Measurements from ENCODE around the gene IL31RA.

The IL31RA gene

DNA sequence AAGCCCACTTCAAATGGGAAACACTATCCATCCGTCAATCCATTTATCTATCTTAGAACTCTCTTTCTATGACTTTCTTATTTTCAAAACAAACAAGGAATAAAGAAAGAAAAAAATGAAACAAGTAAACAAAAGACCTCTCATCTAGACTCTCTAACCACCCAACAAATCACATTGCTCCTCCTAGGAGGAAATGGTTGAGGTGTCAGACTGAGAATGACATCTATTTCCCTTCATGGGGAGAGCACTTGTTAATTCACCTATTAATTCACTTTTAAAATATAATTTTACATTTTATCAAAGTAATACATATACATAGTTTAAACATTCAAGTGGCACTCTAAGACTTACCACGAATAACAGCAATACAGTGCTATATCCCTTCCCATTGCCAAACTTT, 2.4 kb upstream of the IL31RA start:
- H2AFZ ChIP-seq (ENCODE audit: low read depth, low read length), result no peak overlapping the region

DNA sequence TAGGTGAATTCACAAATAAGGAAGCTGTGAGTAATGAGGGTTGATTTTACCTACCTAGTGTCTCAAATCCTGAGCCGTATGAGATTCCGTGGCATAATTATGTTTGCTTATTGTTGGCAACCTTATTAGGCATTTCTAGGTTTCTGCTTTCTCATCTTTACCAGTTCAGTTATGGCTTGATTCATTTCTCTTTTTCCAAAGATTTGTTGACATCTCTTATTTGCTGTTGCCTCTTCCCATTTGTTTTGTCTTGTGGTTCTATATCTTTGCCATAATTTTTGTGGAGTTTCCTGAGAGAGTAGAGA, 470 bp downstream of the IL31RA start:
- no peaks in the 10 kb centered on the region for H3K36me3 ChIP-seq (replicated peaks; ENCODE audit: low read depth, low read length)
- H2AFZ ChIP-seq (ENCODE audit: low read depth, low read length), result no peak overlapping the region
- no peaks in the 10 kb centered on the region for H3K9me3 ChIP-seq (ENCODE audit: insufficient read depth, low read length)
- H3K9ac ChIP-seq (ENCODE audit: low read length), result no peak overlapping the region
- no peaks in the 10 kb centered on the region for H3K27me3 ChIP-seq (ENCODE audit: low read depth, low read length)
- no peak overlapping the region for H3K4me2 ChIP-seq (ENCODE audit: low read length)
- H3K79me2 ChIP-seq (ENCODE audit: low read length), result no peaks in the 10 kb centered on the region
- H3K4me1 ChIP-seq (ENCODE audit: low read length), result no peaks in the 10 kb centered on the region
- no peak overlapping the region for H3K4me3 ChIP-seq (ENCODE audit: low read length)
- H4K20me1 ChIP-seq (ENCODE audit: insufficient read depth, low read length), result no peaks in the 10 kb centered on the region
- TF ChIP-seq EZH2phosphoT487 (IDR thresholded peaks at IDR 0.05; ENCODE audit: low read depth), result no peak
- TF ChIP-seq, protein P1, sequence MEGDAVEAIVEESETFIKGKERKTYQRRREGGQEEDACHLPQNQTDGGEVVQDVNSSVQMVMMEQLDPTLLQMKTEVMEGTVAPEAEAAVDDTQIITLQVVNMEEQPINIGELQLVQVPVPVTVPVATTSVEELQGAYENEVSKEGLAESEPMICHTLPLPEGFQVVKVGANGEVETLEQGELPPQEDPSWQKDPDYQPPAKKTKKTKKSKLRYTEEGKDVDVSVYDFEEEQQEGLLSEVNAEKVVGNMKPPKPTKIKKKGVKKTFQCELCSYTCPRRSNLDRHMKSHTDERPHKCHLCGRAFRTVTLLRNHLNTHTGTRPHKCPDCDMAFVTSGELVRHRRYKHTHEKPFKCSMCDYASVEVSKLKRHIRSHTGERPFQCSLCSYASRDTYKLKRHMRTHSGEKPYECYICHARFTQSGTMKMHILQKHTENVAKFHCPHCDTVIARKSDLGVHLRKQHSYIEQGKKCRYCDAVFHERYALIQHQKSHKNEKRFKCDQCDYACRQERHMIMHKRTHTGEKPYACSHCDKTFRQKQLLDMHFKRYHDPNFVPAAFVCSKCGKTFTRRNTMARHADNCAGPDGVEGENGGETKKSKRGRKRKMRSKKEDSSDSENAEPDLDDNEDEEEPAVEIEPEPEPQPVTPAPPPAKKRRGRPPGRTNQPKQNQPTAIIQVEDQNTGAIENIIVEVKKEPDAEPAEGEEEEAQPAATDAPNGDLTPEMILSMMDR (IDR thresholded peaks at IDR 0.05; ENCODE audit: low read depth, low read length), result no peak
- H3K27ac ChIP-seq (ENCODE audit: low read length), result no peak overlapping the region

More for the DNA sequence above, 2.4 kb upstream of the IL31RA start:
- TF ChIP-seq, protein P1 (IDR thresholded peaks at IDR 0.05; ENCODE audit: low read depth, low read length), result no peak
- TF ChIP-seq EZH2phosphoT487 (IDR thresholded peaks at IDR 0.05; ENCODE audit: low read depth), result no peak
- H3K9ac ChIP-seq (ENCODE audit: low read length), result no peak overlapping the region
- no peaks in the 10 kb centered on the region for H3K36me3 ChIP-seq (replicated peaks; ENCODE audit: low read depth, low read length)
- no peak overlapping the region for H3K4me2 ChIP-seq (ENCODE audit: low read length)
- H3K9me3 ChIP-seq (ENCODE audit: insufficient read depth, low read length), result no peaks in the 10 kb centered on the region
- no peak overlapping the region for H3K4me3 ChIP-seq (ENCODE audit: low read length)
- H3K4me1 ChIP-seq (ENCODE audit: low read length), result no peaks in the 10 kb centered on the region
- no peak overlapping the region for H3K27ac ChIP-seq (ENCODE audit: low read length)
- H3K79me2 ChIP-seq (ENCODE audit: low read length), result no peaks in the 10 kb centered on the region
- H4K20me1 ChIP-seq (ENCODE audit: insufficient read depth, low read length), result no peaks in the 10 kb centered on the region
- H3K27me3 ChIP-seq (ENCODE audit: low read depth, low read length), result no peaks in the 10 kb centered on the region

DNA sequence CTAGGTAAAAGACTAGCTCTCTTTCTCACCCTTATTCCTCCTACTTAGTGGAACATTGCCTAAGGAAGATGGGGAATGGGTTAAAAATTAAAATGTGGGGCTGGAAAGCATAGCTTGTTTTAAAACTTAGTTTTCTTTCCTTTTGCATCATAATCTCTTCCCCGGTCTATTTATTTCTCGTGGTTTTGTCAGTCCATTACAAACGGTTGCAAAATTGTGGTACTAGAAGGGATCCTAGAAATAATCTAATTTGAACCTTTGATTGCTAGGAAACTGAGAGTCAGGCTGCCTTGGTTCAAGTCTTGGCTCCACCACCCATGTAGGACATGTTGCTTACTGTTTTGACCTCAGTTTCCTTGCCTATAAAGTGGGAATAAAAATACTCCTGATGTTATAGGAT, 1.3 kb downstream of the IL31RA start:
- Histone ChIP-seq H2AFZ (ENCODE audit: low read depth, low read length) (no peak overlapping the region), H3K79me2 (ENCODE audit: low read length) (no peaks in the 10 kb centered on the region), H3K9me3 (ENCODE audit: insufficient read depth, low read length) (no peaks in the 10 kb centered on the region), H3K36me3 (replicated peaks; ENCODE audit: low read depth, low read length) (no peaks in the 10 kb centered on the region), H4K20me1 (ENCODE audit: insufficient read depth, low read length) (no peaks in the 10 kb centered on the region), H3K27me3 (ENCODE audit: low read depth, low read length) (no peaks in the 10 kb centered on the region), H3K27ac (ENCODE audit: low read length) (no peak overlapping the region), H3K4me1 (ENCODE audit: low read length) (no peaks in the 10 kb centered on the region), H3K4me2 (ENCODE audit: low read length) (no peak overlapping the region), H3K4me3 (ENCODE audit: low read length) (no peak overlapping the region), H3K9ac (ENCODE audit: low read length) (no peak overlapping the region)
- TF ChIP-seq, protein P1 (IDR thresholded peaks at IDR 0.05; ENCODE audit: low read depth, low read length), result no peak
- TF ChIP-seq EZH2phosphoT487 (IDR thresholded peaks at IDR 0.05; ENCODE audit: low read depth), result no peak

DNA sequence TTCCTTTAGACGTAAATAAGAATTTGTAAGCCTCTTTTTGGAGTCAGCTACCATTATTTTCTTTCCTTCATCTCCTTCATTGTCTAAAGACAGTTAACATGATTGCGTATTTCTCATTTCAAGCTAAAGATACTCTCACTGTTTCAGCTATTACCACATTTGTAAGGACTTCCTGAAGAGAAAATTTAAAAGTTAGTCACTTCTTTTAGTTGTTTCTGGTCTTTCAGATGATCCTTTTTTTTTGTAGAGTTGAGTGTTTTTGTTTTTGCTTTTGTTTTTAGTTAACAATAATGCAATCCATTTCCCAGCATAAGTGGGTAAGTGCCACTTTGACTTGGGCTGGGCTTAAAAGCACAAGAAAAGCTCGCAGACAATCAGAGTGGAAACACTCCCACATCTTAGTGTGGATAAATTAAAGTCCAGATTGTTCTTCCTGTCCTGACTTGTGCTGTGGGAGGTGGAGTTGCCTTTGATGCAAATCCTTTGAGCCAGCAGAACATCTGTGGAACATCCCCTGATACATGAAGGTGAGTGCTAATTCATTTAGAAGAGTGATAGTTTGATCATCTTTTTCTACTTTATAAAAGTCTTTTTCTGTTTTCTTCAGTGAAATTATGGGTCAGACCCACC, 2.0 kb downstream of the IL31RA start:
- TF ChIP-seq, protein P1 (IDR thresholded peaks at IDR 0.05; ENCODE audit: low read depth, low read length), result no peak
- no peak for TF ChIP-seq EZH2phosphoT487 (IDR thresholded peaks at IDR 0.05; ENCODE audit: low read depth)
- H3K79me2 ChIP-seq (ENCODE audit: low read length), result no peaks in the 10 kb centered on the region
- no peaks in the 10 kb centered on the region for H3K4me1 ChIP-seq (ENCODE audit: low read length)
- H3K9me3 ChIP-seq (ENCODE audit: insufficient read depth, low read length), result no peaks in the 10 kb centered on the region
- H3K9ac ChIP-seq (ENCODE audit: low read length), result no peak overlapping the region
- H3K36me3 ChIP-seq (replicated peaks; ENCODE audit: low read depth, low read length), result no peaks in the 10 kb centered on the region
- no peak overlapping the region for H3K4me2 ChIP-seq (ENCODE audit: low read length)
- H3K4me3 ChIP-seq (ENCODE audit: low read length), result no peak overlapping the region
- H3K27me3 ChIP-seq (ENCODE audit: low read depth, low read length), result no peaks in the 10 kb centered on the region
- no peak overlapping the region for H2AFZ ChIP-seq (ENCODE audit: low read depth, low read length)
- H4K20me1 ChIP-seq (ENCODE audit: insufficient read depth, low read length), result no peaks in the 10 kb centered on the region
- H3K27ac ChIP-seq (ENCODE audit: low read length), result no peak overlapping the region

Data from OCI-LY3 (cell line).